WI38 (cell line): ENCODE data around the gene CSGALNACT2.

Experiments used
- H3K4me3 ChIP-seq: 2 replicates; pipeline ENCODE4 v1.5.1; 2011; ENCODE audit warnings: low read depth, mild to moderate bottlenecking, control low read depth, low read length
- TF ChIP-seq, protein P1 (sequence below): IDR thresholded peaks from 2 replicates; pipeline ENCODE4 v1.5.1; 2012; ENCODE audit warnings: low read depth, mild to moderate bottlenecking, control low read depth, low read length

Gene CSGALNACT2

DNA sequence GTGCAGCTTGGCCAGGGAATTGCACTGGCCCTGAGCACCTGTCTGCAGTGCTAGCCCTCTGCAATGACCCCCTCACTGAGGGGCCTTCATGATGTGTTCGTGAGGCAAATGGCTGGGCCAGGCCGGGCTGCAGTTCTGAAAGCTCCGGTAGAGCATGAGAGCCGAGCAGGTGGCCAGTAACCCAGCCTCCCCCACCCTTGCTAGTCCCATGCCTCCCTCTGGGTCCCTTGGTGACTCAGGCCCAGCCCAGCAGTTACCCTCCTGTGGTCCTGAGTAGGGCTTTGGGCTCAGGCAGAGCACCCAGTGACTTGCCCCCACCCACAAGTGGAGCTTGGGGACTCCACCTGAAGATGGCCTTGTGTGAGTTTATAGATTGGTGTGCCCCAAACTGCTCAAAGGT lies 16.1 kb upstream of the CSGALNACT2 start:
- TF ChIP-seq, protein P1, sequence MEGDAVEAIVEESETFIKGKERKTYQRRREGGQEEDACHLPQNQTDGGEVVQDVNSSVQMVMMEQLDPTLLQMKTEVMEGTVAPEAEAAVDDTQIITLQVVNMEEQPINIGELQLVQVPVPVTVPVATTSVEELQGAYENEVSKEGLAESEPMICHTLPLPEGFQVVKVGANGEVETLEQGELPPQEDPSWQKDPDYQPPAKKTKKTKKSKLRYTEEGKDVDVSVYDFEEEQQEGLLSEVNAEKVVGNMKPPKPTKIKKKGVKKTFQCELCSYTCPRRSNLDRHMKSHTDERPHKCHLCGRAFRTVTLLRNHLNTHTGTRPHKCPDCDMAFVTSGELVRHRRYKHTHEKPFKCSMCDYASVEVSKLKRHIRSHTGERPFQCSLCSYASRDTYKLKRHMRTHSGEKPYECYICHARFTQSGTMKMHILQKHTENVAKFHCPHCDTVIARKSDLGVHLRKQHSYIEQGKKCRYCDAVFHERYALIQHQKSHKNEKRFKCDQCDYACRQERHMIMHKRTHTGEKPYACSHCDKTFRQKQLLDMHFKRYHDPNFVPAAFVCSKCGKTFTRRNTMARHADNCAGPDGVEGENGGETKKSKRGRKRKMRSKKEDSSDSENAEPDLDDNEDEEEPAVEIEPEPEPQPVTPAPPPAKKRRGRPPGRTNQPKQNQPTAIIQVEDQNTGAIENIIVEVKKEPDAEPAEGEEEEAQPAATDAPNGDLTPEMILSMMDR, result no peak
- H3K4me3 ChIP-seq, result no peak overlapping the region

DNA sequence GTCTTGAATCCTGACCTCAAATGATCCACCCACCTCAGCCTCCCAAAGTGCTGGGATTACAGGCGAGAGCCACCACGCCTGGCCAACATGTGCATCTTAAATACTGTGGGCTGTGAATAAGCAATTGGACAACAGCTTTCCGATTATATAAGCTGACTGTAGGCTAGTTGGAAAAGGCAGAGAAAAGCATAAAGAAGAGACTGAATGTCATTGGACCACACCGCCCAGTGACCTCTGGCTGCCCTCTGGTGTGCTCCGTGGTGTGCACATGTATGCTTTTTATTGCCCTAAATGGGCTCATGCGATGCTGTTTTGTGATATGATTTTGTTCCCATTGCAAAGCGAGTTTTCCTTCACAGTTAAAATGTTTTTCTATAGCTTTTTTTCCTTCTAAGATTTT lies 15.4 kb upstream of the CSGALNACT2 start:
- TF ChIP-seq, protein P1, result no peak
- no peak overlapping the region for H3K4me3 ChIP-seq

DNA sequence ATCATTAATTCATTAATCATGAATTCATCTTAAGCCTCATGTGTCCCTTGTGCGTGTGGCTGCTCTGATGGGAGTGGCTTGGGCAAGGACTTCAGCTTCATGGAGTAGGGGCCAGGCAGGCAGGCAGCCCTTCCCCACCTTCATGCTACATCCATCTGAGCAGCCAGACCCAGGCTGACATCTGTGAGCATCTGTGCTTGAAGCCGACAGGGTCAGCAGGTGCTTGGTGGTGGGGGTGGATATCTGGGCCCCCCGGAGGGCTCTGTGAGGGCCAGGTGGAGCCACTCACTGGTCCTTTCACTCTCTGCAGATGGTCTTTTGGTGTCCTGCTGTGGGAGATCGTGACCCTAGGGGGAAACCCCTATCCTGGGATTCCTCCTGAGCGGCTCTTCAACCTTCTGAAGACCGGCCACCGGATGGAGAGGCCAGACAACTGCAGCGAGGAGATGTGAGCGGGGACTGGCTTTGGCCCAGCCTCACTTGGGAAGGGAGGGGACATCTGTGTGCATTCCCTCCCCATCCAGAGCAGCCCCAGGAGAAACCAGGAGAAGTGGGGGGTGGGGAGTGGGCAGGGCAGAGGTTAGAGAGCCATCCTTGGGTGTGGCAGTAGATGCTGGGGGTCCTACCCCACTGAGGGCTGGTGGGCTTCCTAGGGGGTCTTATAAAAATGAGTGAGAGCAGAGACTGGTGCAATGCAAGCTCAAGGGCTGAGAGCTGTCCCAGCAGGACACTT lies 14.7 kb upstream of the CSGALNACT2 start:
- TF ChIP-seq, protein P1, result no peak

DNA sequence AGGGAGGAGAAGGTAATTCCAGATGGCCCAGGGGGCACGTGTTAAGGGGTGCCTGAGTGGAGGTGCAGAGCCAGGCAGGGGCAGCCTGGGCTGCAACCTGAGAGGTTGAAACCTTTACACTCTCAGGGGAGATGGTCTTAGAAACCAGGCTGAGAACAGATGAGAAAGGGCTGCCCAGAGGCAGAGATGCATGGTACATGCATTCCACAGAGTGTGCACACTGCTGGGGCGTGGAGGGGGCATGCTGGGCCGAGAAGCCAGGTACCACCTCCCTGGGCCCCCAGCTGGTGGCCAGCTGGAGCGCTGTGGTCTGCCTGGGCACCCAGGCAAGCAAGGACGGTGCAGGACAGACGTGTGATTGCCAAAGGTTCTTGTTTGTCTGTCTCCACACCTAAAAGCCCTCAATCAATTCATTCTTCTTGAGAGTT lies 14.1 kb upstream of the CSGALNACT2 start:
- TF ChIP-seq, protein P1, result no peak

More for the DNA sequence above, 14.7 kb upstream of the CSGALNACT2 start:
- H3K4me3 ChIP-seq, result no peak overlapping the region

DNA sequence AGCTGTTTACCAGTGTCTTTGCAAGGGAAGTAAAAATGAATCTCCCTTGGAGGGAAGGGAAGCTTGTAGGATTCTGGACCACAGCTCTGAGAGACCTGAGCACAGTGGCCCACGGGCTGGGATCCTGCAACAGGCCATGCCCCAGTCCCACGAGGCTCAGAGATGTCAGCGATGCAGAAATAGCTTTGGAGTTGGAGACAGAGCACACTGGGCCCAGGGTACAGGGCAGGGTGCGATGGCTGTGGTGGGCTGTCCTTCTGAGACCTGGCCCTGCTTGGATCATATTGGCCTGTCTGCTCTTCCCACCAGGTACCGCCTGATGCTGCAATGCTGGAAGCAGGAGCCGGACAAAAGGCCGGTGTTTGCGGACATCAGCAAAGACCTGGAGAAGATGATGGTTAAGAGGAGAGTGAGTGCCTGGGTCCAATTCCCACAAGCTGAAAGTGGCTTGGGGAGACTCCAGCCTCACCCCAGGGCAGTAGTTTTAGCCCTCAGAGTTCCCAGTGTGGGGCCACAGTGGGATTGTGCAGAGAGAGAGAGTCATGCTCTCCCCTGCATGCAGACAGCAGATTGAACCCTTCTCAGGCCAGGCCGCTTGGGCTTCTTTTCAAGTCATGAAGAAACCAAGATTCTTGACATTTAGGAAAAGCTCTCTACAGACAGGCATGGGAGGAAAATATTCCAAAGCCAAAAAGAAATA lies 13.5 kb upstream of the CSGALNACT2 start:
- TF ChIP-seq, protein P1, result no peak
- H3K4me3 ChIP-seq, result no peak overlapping the region

More for the DNA sequence above, 14.1 kb upstream of the CSGALNACT2 start:
- H3K4me3 ChIP-seq, result no peak overlapping the region

DNA sequence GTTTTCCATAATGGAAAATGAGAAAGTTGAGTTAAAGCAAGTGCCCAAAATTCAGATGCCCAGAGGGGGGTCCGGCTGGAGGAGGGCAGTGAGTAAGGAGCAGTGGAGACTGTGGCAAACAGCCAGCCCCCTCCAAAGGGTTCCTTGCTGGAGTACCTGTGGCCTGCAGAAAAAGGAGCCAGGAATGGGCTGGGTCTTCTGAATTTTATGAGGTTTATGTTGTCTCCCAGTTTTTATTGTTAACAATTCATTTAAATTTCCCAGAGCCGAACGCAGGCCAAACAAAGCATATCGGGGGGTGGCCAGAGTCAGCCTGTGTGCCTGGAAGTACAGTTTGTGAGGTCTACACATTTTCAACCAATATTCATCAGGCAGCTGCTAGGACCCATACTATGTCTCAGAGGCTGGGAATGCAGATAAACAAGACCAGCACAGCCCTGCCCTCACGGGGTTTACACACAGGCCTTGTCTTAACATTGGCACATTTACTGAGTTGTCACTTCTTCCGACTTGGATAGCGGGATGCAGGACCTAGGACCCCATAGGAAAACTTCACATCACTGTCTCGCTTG lies 12.9 kb upstream of the CSGALNACT2 start:
- TF ChIP-seq, protein P1, result no peak
- no peak overlapping the region for H3K4me3 ChIP-seq
